HepG2 (cell line): ENCODE results near the gene B4GALT3. TPM values are rescaled to one million over a fixed set of nuclear protein-coding genes. Genes with fewer than 3 reads are reported as not detected.
"Not testable (repeated sequence)": the region's sequence is repeated elsewhere in the genome, so short reads cannot be mapped to it uniquely, and the experiment has no call there.

ENCODE experiments used
- ATAC-seq: fragments of 200-7000 bp; cut with Tn5 transposase; 3 replicates; pipeline ENCODE4 v1.9.1; 2020; ENCODE audit warnings: mild to moderate bottlenecking, moderate library complexity
- BruUV-seq: library from RNA; stranded (reverse); fragments of 400-500 nt; replicated peaks from 2 replicates; lab custom pipeline; 2021; lab: Mats Ljungman, UMichigan
- CTCF ChIA-PET: fragments of 300-600 bp; formaldehyde crosslinking; extraction: SDS; loops from one replicate; lab custom pipeline; 2021; ENCODE audit warnings: low total read pairs, inconsistent platforms, low intra/inter-chr PET ratio; lab: Yijun Ruan, JAX
- POLR2A ChIA-PET: fragments of 350-600 bp; sonication (Branson Sonifier 250); formaldehyde crosslinking; loops from one replicate; lab custom pipeline; 2020; ENCODE audit warnings: antibody characterized with exemption, inconsistent platforms; lab: Yijun Ruan, JAX
- DNase-seq: peaks from one replicate; pipeline ENCODE4 v3.0.0-alpha.2; 2015; ENCODE audit warnings: low spot score
- FAIRE-seq: peaks from 3 replicates; lab custom pipeline; 2011; peaks lifted over from hg19 to GRCh38; lab: Jason Lieb, UNC
- H2AFZ ChIP-seq: one replicate; pipeline ENCODE4 v1.6.1; 2011; ENCODE audit warnings: low read length, inconsistent platforms
- H3K27ac ChIP-seq: fragments of 300-600 bp; 3 replicates; pipeline ENCODE4 v1.8.0; 2011; ENCODE audit warnings: mixed run types, mild to moderate bottlenecking, mixed read lengths, low read length, inconsistent platforms; ENCODE audit not compliant: insufficient read depth; ENCODE audit errors: extremely low read length
- H3K27me3 ChIP-seq, 2 experiments: fragments of 200-600 bp in 1 of 2; 2 replicates in 1 of 2; 3 replicates in 1 of 2; pipeline versions ENCODE4 v1.6.0 to v1.8.0; 2011; ENCODE audit warnings: low read length in 2 of 2, mild to moderate bottlenecking in 2 of 2, moderate library complexity in 2 of 2, inconsistent platforms in 1 of 2; ENCODE audit not compliant: insufficient read depth in 2 of 2, control insufficient read depth in 1 of 2
- H3K36me3 ChIP-seq, 2 experiments: fragments of 200-600 bp in 1 of 2; replicated peaks in 1 of 2; 2 replicates in 1 of 2; 3 replicates in 1 of 2; pipeline versions ENCODE4 v1.5.1 to v1.8.0; 2011; ENCODE audit warnings: low read length in 2 of 2, inconsistent platforms in 1 of 2; ENCODE audit not compliant: insufficient read depth in 2 of 2, control insufficient read depth in 1 of 2
- H3K4me1 ChIP-seq: 2 replicates; pipeline ENCODE4 v1.5.1; 2012; ENCODE audit warnings: low read length, inconsistent platforms; ENCODE audit not compliant: insufficient read depth
- H3K4me2 ChIP-seq: 2 replicates; pipeline ENCODE4 v1.6.0; 2011; ENCODE audit warnings: low read depth, low read length, inconsistent platforms
- H3K4me3 ChIP-seq, 3 experiments: fragments of 200-600 bp in 1 of 3; sonication (generic), shearing (Covaris generic) in 1 of 3; replicated peaks in 1 of 3; 2 replicates each; pipeline ENCODE4 v1.5.1; 2011 to 2016; ENCODE audit warnings: low read length in 3 of 3, inconsistent platforms in 2 of 3, low read depth in 2 of 3, mild to moderate bottlenecking in 2 of 3, control low read depth in 1 of 3, mixed read lengths in 1 of 3; ENCODE audit not compliant: insufficient read depth in 1 of 3
- H3K79me2 ChIP-seq: one replicate; pipeline ENCODE4 v1.6.1; 2011; ENCODE audit warnings: low read length, inconsistent platforms; ENCODE audit not compliant: insufficient read depth
- H3K9ac ChIP-seq: 2 replicates; pipeline ENCODE4 v1.6.0; 2011; ENCODE audit warnings: mild to moderate bottlenecking, low read depth, low read length, inconsistent platforms; ENCODE audit not compliant: insufficient read depth
- H3K9me3 ChIP-seq: 2 replicates; pipeline ENCODE4 v1.5.1; 2012; ENCODE audit warnings: mild to moderate bottlenecking, low read length
- H4K20me1 ChIP-seq: 2 replicates; pipeline ENCODE4 v1.6.0; 2011; ENCODE audit warnings: inconsistent platforms, mild to moderate bottlenecking, low read length, moderate library complexity; ENCODE audit not compliant: insufficient read depth
- CCDC6 ChIP-seq: sonication (generic); formaldehyde crosslinking; IDR thresholded peaks from 2 replicates; pipeline ENCODE4 v1.8.1; 2022; ENCODE audit warnings: mild to moderate bottlenecking, missing genetic modification reagents, moderate library complexity
- RBFOX2 ChIP-seq: fragments of 200-400 bp; formaldehyde crosslinking; IDR thresholded peaks from 2 replicates; pipeline ENCODE4 v1.6.1; 2017; ENCODE audit warnings: low read depth, mild to moderate bottlenecking, low read length
- SRY ChIP-seq: sonication (generic); formaldehyde crosslinking; IDR thresholded peaks from 2 replicates; pipeline ENCODE4 v1.8.0; 2022; ENCODE audit warnings: mild to moderate bottlenecking, missing genetic modification reagents
- TCF7L2 ChIP-seq: IDR thresholded peaks from 2 replicates; pipeline ENCODE4 v1.6.1; 2011; ENCODE audit warnings: mild to moderate bottlenecking, low read depth, low read length, moderate library complexity
- ZNF772 ChIP-seq: sonication (generic); formaldehyde crosslinking; IDR thresholded peaks from 2 replicates; pipeline ENCODE4 v1.5.0; 2020; ENCODE audit warnings: mild to moderate bottlenecking, missing genetic modification reagents
- WGBS: methylation state at CpG from one replicate; pipeline ENCODE4 v1.1.6; 2017; ENCODE audit warnings: low lambda C conversion rate; 5-methylcytosine and 5-hydroxymethylcytosine counted together
- in situ Hi-C: cut with HindIII; loops from 2 replicates; pipeline ENCODE4 v1.10.0; 2017; ENCODE audit warnings: low pct_unique_long_range_greater_than_20kb; ENCODE audit not compliant: extremely low pct_ligation_motif_present
- intact Hi-C: fragments of 100-400 bp; cut with micrococcal nuclease; formaldehyde crosslinking; loops from one replicate; pipeline ENCODE4 v1.10.0; 2022; ENCODE audit not compliant: unreplicated experiment
- polyA plus RNA-seq, 8 experiments: library from polyadenylated mRNA; depleted of rRNA in 3 of 8; stranded (reverse) in 7 of 8; unstranded in 1 of 8; fragments of >200 nt; fragmentation: Illumina TruSeq in 4 of 8; extraction: Trizol in 4 of 8; gene quantifications; 2 replicates each; pipeline versions ENCODE4 v1.2.1 to v1.2.3, GENCODE V29; 2011 to 2016; ENCODE audit warnings: low read depth in 4 of 8, missing spikeins in 1 of 8, mixed read lengths in 1 of 8; ENCODE audit not compliant: insufficient read depth in 1 of 8
- total RNA-seq, 5 experiments: library from RNA; depleted of rRNA; stranded (reverse); fragments of >200 nt; fragmentation: Illumina TruSeq; extraction: Trizol; gene quantifications; 2 replicates each; pipeline ENCODE4 v1.2.3, GENCODE V29; 2016; ENCODE audit warnings: low read depth in 1 of 5
- TF ChIP-seq, protein P1 (sequence below): sonication (generic); formaldehyde crosslinking; IDR thresholded peaks from 2 replicates; pipeline ENCODE4 v1.5.1; 2020; ENCODE audit warnings: mild to moderate bottlenecking, missing genetic modification reagents, moderate library complexity

The B4GALT3 gene
- total and polyA plus RNA-seq, 2 of the 13 experiments (the other 11 are each of a cell fraction or from before 2014, with no cell fraction given): 35.6 to 40.4 TPM

DNA sequence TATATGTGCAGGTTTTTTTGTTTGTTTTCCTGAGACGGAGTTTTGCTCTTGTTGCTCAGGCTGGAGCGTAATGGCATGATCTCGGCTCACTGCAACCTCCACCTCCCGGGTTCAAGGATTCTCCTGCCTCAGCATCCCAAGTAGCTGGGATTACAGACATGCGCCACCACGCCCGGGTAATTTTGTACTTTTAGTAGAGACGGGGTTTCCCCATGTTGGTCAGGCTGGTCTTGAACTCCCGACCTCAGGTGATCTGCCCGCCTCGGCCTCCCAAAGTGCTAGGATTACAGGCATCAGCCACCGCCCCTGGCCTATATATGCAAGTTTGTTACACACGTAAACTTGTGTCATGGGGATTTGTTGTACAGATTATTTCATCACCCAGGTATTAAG lies 47.4 kb upstream of the B4GALT3 start:
- Histone ChIP-seq H3K4me2 (peak overlapping the region; percentile 80), H3K27ac (peak overlapping the region; percentile 99), H4K20me1 (peaks cover 11% of the 10 kb centered on the region), H3K79me2 (peaks cover 32% of the 10 kb centered on the region), H3K36me3 (peaks cover 13 to 34% of the 10 kb centered on the region in 2 experiments), H3K9ac (peak overlapping the region; percentile 96), H3K4me1 (peaks cover 62% of the 10 kb centered on the region), H3K4me3 (peak overlapping the region; percentile 38 to 81 (median 54))
- ChIA-PET POLR2A (interaction anchor here (1.0 to 12.5 kb wide), 15 partner anchors 9 to 215 kb away, joined by 3 to 357 read pairs (median 16); partner anchors contain the start of genes ADAMTS4, B4GALT3, DEDD and FCER1G), CTCF (interaction anchor here (2.0 kb wide), 1 partner anchor 15 kb away, joined by 22 read pairs; no protein-coding TSS in a partner anchor)
- FAIRE-seq, H3K9me3 ChIP-seq, ATAC-seq, H2AFZ ChIP-seq, H3K27me3 ChIP-seq, DNase-seq: not testable (repeated sequence)
- BruUV-seq: TSS peak; percentile 85
- TF ChIP-seq CCDC6 (CRISPR knock-in tag) (0 out of 2 replicates have a peak, but pooled peaks have one; percentile 8), RBFOX2 (peak; percentile 54; the same call in 1 of the 2 replicates), ZNF772 (CRISPR knock-in tag) (0 out of 2 replicates have a peak, but pooled peaks have one; percentile 4), TCF7L2 (0 out of 2 replicates have a peak, but pooled peaks have one; percentile 4), SRY (CRISPR knock-in tag) (peak; percentile 18; the same call in 1 of the 2 replicates)
- TF ChIP-seq, protein P1, sequence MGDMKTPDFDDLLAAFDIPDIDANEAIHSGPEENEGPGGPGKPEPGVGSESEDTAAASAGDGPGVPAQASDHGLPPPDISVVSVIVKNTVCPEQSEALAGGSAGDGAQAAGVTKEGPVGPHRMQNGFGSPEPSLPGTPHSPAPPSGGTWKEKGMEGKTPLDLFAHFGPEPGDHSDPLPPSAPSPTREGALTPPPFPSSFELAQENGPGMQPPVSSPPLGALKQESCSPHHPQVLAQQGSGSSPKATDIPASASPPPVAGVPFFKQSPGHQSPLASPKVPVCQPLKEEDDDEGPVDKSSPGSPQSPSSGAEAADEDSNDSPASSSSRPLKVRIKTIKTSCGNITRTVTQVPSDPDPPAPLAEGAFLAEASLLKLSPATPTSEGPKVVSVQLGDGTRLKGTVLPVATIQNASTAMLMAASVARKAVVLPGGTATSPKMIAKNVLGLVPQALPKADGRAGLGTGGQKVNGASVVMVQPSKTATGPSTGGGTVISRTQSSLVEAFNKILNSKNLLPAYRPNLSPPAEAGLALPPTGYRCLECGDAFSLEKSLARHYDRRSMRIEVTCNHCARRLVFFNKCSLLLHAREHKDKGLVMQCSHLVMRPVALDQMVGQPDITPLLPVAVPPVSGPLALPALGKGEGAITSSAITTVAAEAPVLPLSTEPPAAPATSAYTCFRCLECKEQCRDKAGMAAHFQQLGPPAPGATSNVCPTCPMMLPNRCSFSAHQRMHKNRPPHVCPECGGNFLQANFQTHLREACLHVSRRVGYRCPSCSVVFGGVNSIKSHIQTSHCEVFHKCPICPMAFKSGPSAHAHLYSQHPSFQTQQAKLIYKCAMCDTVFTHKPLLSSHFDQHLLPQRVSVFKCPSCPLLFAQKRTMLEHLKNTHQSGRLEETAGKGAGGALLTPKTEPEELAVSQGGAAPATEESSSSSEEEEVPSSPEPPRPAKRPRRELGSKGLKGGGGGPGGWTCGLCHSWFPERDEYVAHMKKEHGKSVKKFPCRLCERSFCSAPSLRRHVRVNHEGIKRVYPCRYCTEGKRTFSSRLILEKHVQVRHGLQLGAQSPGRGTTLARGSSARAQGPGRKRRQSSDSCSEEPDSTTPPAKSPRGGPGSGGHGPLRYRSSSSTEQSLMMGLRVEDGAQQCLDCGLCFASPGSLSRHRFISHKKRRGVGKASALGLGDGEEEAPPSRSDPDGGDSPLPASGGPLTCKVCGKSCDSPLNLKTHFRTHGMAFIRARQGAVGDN: peak; percentile 22; the same call in 1 of the 2 replicates
- intact Hi-C loops (loop anchor here (1.0 to 5.0 kb wide), 3 partner anchors 22 to 88 kb away; partner anchors contain the start of genes NDUFS2 and SDHC), in situ Hi-C loops (loop anchor here (5.0 to 10.0 kb wide), 2 partner anchors 68 to 160 kb away; no protein-coding TSS in a partner anchor)
- WGBS: 0% methylated on average over 12 of the region's 13 CpGs
